ENCODE data around the gene TCF23.

TCF23 gene

DNA sequence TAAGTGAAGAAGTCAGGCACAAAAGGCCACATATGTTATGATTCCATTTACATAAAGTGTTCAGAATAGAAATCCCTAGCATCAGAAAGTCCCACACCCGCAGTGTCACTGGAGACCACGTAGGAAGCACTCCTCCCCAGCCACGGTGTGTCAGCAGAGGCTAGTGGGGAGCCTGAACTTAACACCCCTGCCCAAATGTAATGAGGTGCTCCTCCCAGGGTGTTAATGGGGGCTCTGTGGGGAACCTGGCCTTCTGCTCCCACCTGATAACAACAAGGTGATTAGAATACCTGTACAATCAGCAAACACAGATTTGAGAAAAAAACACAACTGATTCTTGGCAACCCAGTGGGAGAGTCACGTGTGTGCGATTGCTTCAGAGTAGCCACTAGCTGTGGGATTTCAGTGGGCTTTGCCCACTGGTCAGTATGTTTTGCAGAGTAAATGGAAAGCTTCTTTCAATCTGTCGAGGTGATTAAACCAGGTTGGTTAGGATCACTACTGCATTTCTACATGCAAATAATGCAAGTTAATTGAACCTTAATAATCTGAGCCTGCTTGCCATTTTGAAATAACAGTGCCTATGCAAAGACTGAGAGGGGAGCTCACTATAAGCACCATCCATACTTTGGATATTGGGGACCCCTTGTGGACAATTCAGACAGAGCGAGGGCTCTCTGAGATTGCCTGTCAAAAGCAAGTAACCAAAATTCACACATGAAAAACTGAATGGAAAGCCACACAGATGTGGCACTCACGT lies 42.4 kb downstream of the TCF23 start:
- ChIA-PET POLR2A (interaction anchor here (0.6 kb wide), 1 partner anchor 65 kb away, joined by 4 read pairs; no protein-coding TSS in a partner anchor), CTCF (interaction anchor here (0.5 to 2.8 kb wide), 28 partner anchors 8 to 269 kb away, joined by 3 to 42 read pairs (median 3); partner anchors contain the start of gene AGBL5)

DNA sequence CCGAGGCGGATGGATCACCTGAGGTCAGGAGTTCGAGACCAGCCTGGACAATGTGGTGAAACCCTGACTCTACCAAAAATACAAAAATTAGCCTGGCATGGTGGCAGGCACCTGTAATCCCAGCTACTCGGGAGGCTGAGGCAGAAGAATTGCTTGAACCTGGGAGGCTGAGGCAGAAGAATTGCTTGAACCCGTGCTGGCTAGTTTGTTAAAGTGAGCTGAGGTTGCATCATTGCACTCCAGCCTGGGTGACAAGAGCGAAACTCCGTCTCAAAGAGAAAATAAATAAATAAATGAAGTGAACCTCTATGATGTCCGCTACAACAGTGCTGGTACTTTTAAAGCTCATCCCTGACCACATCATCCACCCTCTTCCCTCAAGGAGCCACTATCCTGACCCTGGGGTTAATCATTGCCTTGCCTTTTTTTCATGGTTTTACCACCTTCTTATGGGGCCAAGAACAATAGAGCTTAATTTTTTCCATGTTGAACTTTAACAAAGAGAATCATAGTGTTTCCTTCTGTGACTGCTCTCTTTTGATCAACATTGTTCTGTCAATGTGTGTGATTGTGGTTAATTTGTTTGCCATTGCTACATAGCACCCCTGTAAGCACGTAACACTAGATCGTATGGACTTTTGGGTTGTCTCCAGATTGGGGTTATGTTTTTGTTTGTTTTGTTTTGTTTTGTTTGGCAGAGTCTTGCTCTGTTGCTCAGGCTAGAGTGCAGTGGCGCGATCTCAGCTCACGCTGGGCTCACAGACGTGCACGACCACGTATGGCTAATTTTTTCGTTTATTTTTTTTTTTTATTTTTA lies 45.9 kb downstream of the TCF23 start:
- POLR2A ChIA-PET: interaction anchor here (0.7 kb wide), 1 partner anchor 85 kb away, joined by 3 read pairs; no protein-coding TSS in a partner anchor
- CTCF ChIA-PET: interaction anchor here (0.6 to 1.5 kb wide), 3 partner anchors 9 to 233 kb away, joined by 3 to 5 read pairs (median 3); no protein-coding TSS in a partner anchor
- Histone ChIP-seq H3K27ac (ENCODE audit: extremely low read depth, low read depth, low read length) (no peak overlapping the region), H3K4me1 (ENCODE audit: control insufficient read depth, insufficient read depth, low read length) (peaks cover 3% of the 10 kb centered on the region; the same call in 1 of the 2 replicates), H3K9me3 (ENCODE audit: control insufficient read depth, insufficient read depth, low read depth, low read length) (no peaks in the 10 kb centered on the region), H3K4me3 (ENCODE audit: low read depth, low read length) (no peak overlapping the region), H3K36me3 (ENCODE audit: control insufficient read depth in 2 of 2, insufficient read depth in 1 of 2, low read length in 2 of 2) (peaks cover 0 to 6% of the 10 kb centered on the region in 2 experiments; a peak in 1 of 3 replicates)
- TF ChIP-seq, protein P1, sequence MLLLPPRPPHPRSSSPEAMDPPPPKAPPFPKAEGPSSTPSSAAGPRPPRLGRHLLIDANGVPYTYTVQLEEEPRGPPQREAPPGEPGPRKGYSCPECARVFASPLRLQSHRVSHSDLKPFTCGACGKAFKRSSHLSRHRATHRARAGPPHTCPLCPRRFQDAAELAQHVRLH (tag by site-specific recombination; IDR thresholded peaks at IDR 0.05): peak; percentile 48; the same call in 1 of the 2 replicates
- TF ChIP-seq, protein P2, sequence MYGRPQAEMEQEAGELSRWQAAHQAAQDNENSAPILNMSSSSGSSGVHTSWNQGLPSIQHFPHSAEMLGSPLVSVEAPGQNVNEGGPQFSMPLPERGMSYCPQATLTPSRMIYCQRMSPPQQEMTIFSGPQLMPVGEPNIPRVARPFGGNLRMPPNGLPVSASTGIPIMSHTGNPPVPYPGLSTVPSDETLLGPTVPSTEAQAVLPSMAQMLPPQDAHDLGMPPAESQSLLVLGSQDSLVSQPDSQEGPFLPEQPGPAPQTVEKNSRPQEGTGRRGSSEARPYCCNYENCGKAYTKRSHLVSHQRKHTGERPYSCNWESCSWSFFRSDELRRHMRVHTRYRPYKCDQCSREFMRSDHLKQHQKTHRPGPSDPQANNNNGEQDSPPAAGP (tag by site-specific recombination; IDR thresholded peaks at IDR 0.05): no peak
- TF ChIP-seq, protein P3, sequence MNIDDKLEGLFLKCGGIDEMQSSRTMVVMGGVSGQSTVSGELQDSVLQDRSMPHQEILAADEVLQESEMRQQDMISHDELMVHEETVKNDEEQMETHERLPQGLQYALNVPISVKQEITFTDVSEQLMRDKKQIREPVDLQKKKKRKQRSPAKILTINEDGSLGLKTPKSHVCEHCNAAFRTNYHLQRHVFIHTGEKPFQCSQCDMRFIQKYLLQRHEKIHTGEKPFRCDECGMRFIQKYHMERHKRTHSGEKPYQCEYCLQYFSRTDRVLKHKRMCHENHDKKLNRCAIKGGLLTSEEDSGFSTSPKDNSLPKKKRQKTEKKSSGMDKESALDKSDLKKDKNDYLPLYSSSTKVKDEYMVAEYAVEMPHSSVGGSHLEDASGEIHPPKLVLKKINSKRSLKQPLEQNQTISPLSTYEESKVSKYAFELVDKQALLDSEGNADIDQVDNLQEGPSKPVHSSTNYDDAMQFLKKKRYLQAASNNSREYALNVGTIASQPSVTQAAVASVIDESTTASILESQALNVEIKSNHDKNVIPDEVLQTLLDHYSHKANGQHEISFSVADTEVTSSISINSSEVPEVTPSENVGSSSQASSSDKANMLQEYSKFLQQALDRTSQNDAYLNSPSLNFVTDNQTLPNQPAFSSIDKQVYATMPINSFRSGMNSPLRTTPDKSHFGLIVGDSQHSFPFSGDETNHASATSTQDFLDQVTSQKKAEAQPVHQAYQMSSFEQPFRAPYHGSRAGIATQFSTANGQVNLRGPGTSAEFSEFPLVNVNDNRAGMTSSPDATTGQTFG (tag by site-specific recombination; IDR thresholded peaks at IDR 0.05; ENCODE audit: borderline replicate concordance): no peak
- TF ChIP-seq, protein P4, sequence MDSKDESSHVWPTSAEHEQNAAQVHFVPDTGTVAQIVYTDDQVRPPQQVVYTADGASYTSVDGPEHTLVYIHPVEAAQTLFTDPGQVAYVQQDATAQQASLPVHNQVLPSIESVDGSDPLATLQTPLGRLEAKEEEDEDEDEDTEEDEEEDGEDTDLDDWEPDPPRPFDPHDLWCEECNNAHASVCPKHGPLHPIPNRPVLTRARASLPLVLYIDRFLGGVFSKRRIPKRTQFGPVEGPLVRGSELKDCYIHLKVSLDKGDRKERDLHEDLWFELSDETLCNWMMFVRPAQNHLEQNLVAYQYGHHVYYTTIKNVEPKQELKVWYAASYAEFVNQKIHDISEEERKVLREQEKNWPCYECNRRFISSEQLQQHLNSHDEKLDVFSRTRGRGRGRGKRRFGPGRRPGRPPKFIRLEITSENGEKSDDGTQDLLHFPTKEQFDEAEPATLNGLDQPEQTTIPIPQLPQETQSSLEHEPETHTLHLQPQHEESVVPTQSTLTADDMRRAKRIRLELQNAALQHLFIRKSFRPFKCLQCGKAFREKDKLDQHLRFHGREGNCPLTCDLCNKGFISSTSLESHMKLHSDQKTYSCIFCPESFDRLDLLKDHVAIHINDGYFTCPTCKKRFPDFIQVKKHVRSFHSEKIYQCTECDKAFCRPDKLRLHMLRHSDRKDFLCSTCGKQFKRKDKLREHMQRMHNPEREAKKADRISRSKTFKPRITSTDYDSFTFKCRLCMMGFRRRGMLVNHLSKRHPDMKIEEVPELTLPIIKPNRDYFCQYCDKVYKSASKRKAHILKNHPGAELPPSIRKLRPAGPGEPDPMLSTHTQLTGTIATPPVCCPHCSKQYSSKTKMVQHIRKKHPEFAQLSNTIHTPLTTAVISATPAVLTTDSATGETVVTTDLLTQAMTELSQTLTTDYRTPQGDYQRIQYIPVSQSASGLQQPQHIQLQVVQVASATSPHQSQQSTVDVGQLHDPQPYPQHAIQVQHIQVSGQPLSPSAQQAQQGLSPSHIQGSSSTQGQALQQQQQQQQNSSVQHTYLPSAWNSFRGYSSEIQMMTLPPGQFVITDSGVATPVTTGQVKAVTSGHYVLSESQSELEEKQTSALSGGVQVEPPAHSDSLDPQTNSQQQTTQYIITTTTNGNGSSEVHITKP (tag by site-specific recombination; IDR thresholded peaks at IDR 0.05): peak; percentile 49
- TF ChIP-seq ZNF701 (tag by site-specific recombination; IDR thresholded peaks at IDR 0.05) (no peak), ZNF600 (tag by site-specific recombination; IDR thresholded peaks at IDR 0.05) (peak; percentile 12; the same call in 1 of the 2 replicates), ZNF16 (tag by site-specific recombination; IDR thresholded peaks at IDR 0.05; ENCODE audit: low read depth) (no peak), BCL11A (tag by site-specific recombination; IDR thresholded peaks at IDR 0.05; ENCODE audit: low read depth) (peak; percentile 67; the same call in 1 of the 2 replicates), WT1 (tag by site-specific recombination; IDR thresholded peaks at IDR 0.05) (0 out of 2 replicates have a peak, but pooled peaks have one; percentile 20), ZNF211 (tag by site-specific recombination; IDR thresholded peaks at IDR 0.05; ENCODE audit: low read depth) (no peak), OSR2 (tag by site-specific recombination; IDR thresholded peaks at IDR 0.05) (no peak)
- TF ChIP-seq, protein P5, sequence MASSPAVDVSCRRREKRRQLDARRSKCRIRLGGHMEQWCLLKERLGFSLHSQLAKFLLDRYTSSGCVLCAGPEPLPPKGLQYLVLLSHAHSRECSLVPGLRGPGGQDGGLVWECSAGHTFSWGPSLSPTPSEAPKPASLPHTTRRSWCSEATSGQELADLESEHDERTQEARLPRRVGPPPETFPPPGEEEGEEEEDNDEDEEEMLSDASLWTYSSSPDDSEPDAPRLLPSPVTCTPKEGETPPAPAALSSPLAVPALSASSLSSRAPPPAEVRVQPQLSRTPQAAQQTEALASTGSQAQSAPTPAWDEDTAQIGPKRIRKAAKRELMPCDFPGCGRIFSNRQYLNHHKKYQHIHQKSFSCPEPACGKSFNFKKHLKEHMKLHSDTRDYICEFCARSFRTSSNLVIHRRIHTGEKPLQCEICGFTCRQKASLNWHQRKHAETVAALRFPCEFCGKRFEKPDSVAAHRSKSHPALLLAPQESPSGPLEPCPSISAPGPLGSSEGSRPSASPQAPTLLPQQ (tag by site-specific recombination; IDR thresholded peaks at IDR 0.05): peak; percentile 45; the same call in 1 of the 2 replicates

More for the DNA sequence above, 42.4 kb downstream of the TCF23 start:
- Histone ChIP-seq H3K4me3 (ENCODE audit: low read depth, low read length) (no peak overlapping the region), H3K36me3 (ENCODE audit: control insufficient read depth in 2 of 2, insufficient read depth in 1 of 2, low read length in 2 of 2) (no peaks in the 10 kb centered on the region), H3K27ac (ENCODE audit: extremely low read depth, low read depth, low read length) (no peak overlapping the region), H3K4me1 (ENCODE audit: control insufficient read depth, insufficient read depth, low read length) (peaks cover 3% of the 10 kb centered on the region; the same call in 1 of the 2 replicates), H3K9me3 (ENCODE audit: control insufficient read depth, insufficient read depth, low read depth, low read length) (no peaks in the 10 kb centered on the region)
- TF ChIP-seq, protein P6, sequence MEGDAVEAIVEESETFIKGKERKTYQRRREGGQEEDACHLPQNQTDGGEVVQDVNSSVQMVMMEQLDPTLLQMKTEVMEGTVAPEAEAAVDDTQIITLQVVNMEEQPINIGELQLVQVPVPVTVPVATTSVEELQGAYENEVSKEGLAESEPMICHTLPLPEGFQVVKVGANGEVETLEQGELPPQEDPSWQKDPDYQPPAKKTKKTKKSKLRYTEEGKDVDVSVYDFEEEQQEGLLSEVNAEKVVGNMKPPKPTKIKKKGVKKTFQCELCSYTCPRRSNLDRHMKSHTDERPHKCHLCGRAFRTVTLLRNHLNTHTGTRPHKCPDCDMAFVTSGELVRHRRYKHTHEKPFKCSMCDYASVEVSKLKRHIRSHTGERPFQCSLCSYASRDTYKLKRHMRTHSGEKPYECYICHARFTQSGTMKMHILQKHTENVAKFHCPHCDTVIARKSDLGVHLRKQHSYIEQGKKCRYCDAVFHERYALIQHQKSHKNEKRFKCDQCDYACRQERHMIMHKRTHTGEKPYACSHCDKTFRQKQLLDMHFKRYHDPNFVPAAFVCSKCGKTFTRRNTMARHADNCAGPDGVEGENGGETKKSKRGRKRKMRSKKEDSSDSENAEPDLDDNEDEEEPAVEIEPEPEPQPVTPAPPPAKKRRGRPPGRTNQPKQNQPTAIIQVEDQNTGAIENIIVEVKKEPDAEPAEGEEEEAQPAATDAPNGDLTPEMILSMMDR (tag by site-specific recombination; IDR thresholded peaks at IDR 0.05): peak; percentile 56; the same call in 1 of the 2 replicates
- no peak for TF ChIP-seq YY1 (tag by site-specific recombination; IDR thresholded peaks at IDR 0.05)
- no peak for TF ChIP-seq ZNF416 (tag by site-specific recombination; IDR thresholded peaks at IDR 0.05)
- no peak for TF ChIP-seq ZNF677 (tag by site-specific recombination; IDR thresholded peaks at IDR 0.05)
- TF ChIP-seq ZNF654 (tag by site-specific recombination; IDR thresholded peaks at IDR 0.05; ENCODE audit: low read depth): peak; percentile 46
- TF ChIP-seq ZNF830 (tag by site-specific recombination; IDR thresholded peaks at IDR 0.05; ENCODE audit: low read depth): no peak
- TF ChIP-seq, protein P7, sequence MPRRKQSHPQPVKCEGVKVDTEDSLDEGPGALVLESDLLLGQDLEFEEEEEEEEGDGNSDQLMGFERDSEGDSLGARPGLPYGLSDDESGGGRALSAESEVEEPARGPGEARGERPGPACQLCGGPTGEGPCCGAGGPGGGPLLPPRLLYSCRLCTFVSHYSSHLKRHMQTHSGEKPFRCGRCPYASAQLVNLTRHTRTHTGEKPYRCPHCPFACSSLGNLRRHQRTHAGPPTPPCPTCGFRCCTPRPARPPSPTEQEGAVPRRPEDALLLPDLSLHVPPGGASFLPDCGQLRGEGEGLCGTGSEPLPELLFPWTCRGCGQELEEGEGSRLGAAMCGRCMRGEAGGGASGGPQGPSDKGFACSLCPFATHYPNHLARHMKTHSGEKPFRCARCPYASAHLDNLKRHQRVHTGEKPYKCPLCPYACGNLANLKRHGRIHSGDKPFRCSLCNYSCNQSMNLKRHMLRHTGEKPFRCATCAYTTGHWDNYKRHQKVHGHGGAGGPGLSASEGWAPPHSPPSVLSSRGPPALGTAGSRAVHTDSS (tag by site-specific recombination; IDR thresholded peaks at IDR 0.05): no peak

Data from HEK293 (cell line).